Ureter (tissue), 1 donor: ENCODE data around the gene SEPTIN10. TPM values are rescaled to one million over a fixed set of nuclear protein-coding genes. Genes with fewer than 3 reads are reported as not detected.
"Not testable (repeated sequence)": the region's sequence is repeated elsewhere in the genome, so short reads cannot be mapped to it uniquely, and the experiment has no call there.

Source experiments
- DNase-seq: peaks from one replicate; pipeline ENCODE4 v3.0.0-alpha.2; 2020; ENCODE audit warnings: low spot score
- total RNA-seq: library from RNA; stranded (reverse); gene quantifications from one replicate; pipeline ENCODE4 v1.2.4, GENCODE V29; 2023
- donor health status: DM: yes; HTN: yes; CAD: no.

The SEPTIN10 gene
- total RNA-seq, 1 donor from 2014 or later = 91.7 TPM

DNA sequence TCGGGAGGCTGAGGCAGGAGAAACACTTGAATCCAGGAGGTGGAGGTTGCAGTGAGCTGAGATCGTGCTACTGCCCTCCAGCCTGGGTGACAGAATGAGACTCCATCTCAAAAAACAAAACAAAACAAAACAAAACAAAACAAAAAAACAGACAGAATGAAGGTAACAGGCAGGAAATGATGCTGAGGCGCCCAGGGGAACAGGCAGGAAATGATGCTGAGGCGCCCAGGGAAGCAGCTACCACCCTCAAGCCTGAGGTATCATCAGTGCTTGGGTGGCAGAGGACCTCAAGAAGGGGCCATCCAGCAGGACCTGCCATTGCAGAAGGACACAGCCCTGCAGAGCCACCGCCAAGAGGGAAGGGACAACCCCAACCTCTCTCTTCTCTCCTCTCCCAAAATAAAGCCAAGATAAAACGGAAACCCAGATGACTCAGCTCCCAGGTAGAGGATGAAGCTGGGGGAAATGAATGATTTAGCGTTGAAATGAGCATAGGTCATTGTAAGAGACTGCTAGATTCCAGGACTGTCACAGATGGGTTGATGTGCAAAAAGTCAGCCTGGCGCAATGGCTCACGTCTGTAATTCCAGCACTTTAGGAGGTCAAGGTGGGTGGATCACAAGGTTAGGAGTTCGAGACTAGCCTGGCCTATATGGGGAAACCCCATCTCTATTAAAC lies 19.7 kb upstream of the SEPTIN10 start:
- no peak for DNase-seq

DNA sequence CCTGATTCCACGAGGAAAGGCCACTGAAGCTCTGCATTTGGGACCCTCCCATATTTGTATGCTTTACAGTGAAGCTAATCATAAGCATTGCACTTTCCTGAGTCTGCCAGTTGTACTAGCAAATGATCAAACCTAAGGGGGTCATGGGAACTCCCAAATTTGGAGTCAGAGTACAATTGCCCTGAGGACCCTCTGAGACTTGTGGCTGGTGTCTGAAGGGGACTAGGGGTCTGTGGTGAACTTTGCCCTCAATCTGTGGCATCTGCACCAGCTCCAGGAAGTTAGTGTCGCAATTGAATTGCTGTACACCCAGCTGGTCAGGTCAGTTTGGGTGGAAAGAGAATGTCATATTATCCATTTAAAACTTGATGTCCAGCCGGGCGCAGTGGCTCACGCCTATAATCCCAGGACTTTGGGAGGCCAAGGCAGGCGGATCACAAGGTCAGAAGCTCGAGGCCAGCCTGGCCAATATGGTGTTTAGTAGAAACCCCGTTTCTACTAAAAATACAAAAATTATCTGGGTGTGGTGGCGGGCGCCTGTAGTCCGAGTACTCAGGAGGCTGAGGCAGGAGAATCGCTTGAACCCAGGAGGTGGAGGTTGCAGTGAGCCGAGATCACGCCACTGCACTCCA lies 18.5 kb upstream of the SEPTIN10 start:
- no peak for DNase-seq

DNA sequence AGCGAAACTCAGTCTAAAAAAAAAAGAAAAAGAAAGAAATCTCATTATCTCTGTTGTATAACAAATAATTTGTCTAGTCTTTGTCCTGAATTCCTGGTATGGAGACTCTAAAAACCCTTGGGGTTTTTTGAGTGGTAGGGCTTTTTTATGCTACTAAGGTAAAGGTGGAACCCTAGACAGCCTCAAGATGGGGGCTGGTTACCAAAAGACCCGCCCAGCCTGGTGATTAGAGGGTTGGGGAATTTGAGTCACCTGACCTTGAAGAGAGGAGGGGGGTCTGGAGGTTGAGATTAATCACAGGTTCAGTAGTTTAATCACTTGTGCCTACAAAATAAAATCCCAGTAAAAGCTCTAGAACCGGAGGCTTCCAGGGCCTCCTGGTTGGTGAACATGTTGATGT lies 18.0 kb upstream of the SEPTIN10 start:
- no peak for DNase-seq

DNA sequence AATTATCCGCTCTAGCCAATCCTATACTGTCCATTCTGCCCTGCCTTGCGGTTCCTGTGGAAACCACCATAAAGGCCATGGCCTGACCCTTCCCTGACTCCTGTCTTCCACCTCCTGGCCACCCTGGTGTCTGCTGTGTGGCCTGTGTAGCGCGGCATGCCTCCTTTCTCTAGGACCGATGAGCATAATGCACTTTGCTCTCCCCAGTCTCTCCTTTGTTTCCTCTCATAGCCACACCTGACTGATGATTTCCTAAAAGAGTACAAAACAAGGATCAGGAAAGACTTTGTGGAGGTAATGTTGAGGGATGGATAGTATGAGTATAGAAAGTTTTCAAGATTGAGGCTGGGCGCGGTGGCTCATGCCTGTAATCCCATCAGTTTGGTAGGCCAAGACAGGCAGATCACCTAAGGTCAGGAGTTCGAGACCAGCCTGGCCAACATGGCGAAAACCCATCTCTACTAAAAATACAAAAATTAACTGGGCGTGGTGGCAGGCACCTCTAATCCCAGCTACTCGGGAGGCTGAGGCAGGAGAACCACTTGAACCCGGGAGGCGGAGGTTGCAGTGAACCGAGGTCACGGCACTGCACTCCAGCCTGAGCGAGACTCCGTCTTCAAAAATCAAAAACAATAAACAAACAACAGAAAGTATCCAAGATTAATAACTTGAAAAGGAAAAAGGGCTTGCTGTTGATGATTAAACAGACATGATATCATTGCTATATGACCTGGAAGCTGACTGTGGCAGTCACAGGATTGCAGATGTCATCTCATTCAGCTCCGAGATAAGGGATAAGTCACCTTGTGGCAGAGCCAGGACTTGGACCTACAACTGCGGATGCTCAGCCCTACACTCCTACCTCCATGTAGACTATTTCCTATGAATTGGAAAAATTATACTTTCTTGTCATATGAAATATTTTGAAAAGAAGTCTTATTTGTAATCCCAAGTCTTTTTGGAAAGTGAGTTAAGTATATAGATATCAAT lies 17.0 kb upstream of the SEPTIN10 start:
- DNase-seq = no peak

DNA sequence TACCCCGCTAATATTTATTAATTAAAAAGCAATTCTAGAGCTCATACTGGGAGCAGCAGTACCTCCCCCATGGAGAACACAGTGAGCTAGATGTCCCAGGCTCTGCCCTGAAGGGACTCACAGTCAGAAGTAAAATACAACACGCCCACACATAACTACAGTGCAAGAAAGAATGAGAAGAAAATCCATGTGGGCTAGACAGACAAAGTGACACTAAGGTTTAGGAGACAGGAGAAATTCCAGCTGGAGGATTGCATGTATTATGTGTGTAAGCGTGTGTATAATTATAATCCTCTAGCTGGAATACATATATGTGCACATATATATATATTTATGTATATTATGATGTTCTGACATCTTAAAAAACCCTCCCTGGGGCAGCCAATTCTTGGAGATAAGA lies 16.1 kb upstream of the SEPTIN10 start:
- no peak for DNase-seq

DNA sequence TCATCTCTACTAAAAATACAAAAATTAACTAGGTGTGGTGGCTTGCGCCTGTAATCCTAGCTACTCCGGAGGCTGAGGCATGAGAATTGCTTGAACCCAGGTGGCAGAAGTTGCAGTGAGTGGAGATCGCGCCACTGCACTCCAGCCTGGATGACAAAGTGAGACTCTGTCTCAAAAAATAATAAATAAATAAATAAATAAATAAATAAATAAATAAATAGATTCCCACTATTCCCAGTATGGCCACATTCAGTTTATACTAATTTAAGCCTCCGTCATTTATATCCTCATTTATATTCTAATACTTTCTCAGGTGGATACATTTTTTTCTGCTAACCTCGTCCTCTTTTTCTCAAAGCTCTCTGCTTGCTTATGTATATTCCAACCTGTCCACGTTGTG lies 14.6 kb upstream of the SEPTIN10 start:
- not testable (repeated sequence) for DNase-seq

DNA sequence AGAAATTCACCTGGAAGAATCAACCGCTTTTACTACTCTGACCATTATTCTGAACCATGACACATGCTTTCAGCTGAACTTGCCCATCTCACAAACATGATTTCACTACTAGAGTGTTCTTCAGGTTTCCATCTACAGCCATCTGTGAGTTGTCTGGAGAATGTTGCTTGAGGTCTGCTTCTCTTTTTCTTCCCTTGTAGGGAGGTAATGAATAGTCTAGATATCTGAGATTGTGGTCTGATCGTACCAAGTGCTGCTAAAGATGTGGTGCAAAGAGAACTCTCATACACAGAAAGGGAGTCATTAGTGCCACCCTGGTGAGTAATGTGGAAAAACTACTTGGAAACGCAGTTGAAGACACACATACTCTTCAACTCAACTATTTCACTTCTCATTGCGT lies 10.6 kb upstream of the SEPTIN10 start:
- DNase-seq = no peak

DNA sequence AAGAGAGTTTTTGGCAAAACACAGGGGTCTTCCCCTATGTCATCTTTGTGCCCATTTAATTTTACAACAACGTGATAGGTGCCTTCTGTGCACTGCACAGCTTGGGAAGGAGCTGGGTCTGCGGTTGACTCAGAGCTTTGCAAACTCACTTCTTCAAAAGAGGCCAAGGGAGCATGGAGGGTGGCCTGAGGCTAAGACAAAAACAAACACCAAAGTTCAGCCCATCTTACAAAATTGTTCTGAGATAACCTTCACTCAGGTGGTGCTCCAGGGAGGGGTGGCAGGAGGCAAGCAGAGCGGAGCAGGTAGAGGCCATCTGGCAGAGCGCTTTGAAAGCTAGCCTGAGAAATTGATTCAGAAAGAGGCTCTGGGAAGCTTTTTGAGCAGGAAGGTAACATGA lies 10.2 kb upstream of the SEPTIN10 start:
- no peak for DNase-seq

DNA sequence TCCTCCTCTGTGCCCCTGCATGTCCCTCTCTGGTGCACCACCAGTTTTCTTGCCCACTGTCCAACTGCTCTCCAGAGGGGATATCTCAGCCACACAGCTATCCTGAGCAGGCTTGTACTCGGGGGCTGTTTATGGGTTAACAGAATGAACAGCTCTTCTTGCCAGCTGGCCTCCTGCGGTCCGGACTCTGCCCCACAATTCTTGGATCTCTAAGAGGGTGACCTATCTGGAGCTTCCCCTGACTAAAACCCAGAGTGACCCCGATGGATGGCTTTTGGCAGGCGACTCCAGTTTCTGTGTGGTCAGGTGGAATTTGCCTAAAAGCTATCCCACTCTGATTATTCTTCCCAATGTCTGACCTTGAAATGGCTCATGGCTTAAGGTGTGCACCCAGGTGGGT lies 9.5 kb upstream of the SEPTIN10 start:
- no peak for DNase-seq

DNA sequence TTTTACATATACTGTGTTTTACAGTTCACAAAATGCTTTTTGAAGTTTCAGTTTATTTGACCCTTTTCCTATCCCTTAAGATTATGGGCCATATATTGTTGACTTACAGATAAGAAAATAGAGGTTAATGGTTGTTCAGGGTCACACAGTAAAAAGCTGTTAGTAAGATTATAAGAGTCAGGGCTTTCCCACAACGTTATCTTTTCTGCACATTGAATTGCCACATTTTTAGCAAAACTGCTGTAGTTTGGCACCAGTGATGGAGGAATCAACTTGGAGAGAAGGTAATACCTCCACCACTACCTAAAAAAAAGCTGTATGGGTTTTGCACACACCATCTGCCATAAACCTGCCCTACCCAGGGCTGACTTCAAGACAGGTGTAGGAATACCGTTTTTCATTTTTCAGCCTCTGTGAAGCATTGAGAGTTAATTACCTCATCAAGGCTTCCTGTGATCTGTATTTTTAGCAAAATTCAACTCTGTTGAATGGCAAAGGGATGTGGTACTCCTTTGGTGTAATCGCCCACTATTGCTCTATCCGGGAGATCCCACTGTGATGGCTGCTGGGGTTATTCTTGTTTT lies 5.4 kb upstream of the SEPTIN10 start:
- no peak for DNase-seq

DNA sequence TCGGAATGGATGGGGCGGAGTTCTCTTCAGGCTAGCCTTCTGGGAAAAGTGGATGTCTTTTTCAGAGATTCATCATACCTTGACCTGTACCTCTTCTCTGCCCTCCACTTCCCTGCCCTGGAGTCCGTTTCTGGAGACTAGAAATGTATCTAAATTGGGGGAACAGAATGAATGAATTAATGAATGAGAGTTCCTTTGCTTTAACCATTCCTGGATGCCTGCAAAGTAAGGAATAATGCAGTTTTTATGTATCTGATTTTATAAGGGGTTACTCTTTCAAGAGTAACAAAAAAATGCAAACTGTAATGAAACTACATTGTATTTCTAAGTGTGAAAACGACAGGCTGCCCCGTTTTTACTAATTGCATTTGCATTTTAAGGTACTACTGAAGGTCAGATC lies 2.4 kb upstream of the SEPTIN10 start:
- no peak for DNase-seq

DNA sequence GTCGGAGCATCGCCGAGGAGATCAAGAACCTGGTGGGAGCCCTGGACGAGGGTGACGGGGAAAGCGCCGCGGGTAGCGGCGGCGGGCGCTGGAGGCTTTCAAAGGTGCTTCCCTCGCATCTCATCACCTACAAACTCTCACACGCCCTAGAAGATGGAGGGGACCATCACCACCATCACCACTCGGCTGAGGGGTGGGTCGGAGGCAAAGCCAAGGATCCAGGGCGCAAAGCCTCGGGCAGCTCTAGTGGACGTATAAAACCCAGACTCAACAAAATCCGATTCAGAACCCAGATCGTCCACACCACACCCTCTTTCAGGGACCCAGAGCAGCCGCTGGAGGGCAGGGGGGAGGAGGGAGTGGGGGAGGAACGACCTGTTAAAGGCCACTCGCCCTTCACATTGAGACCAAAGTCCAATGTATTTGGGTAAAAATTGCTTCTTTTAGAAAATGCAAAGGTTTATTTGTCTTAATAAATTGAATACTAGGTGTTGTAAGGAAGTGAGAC lies 1.9 kb upstream of the SEPTIN10 start:
- no peak for DNase-seq

DNA sequence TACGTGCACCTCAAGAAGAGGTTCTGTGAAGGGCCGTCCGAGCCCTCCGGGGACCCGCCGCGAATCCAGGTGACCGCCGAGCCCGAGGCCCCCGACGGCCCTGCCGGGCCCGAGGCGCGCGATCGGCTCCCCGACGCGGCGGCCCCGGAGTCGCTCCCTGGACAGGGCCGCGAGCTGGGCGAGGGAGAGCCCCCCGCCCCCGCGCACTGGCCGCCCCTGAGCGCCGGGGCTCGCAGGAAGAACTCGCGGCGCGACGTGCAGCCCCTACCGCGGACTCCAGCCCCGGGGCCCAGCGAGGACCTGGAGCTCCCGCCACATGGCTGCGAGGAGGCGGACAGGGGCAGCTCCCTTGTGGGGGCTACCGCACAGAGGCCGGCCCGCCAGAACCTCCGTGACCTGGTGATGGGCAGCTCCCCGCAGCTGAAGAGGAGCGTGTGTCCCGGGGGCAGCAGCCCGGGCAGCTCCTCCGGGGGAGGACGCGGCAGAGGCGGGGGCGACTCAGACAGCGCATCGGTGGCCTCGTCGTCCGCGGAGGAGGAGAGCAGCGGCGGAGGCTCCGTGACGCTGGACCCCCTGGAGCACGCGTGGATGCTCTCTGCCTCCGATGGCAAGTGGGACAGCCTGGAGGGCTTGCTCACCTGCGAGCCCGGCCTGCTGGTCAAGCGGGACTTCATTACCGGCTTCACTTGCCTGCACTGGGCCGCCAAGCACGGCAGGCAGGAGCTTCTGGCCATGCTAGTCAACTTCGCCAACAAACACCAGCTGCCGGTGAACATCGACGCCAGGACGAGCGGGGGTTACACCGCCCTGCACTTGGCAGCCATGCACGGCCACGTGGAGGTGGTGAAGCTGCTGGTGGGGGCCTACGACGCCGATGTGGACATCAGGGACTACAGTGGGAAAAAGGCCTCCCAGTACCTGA lies 1.2 kb upstream of the SEPTIN10 start:
- DNase-seq = no peak

DNA sequence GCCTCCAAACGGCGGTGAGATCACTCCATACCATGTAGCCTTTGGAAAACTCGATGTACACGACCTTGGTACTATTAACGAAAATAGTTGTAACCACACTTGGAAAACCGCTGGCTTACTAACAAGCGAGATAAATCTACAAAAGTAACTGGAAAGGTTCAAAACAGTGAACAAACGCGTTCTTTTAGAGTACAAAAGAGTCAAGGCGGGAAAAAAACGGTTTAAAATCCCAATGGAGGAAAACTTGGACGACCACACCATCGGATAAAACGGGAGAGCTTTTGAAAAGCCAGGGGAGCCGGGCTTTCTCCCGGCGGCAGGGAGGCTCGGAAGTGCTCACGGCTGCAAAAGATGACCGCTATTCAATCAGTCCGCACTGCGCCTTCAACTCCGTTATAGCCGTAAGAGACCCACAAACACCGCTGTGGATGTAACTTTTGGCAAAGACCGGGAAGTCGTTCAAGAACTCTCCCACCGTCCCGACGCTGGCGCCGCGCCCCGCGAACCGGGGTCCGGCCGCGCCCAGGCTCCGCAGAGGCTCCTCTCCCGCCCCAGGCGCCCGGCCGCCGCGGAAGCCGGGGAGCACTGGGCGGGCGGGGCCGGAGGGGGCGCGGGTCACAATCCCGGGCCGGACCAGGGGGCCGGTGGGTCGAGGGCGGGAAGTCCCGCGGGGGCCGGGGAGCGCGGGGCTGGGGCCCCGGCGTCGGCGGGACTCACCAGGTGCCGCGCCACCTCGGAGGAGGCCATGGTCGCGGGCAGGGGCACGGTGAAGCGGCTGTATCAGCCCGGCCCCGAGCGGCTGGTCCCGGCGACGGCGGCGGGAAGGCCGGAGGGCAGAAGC lies 465 bp downstream of the SEPTIN10 start:
- DNase-seq = no peak

DNA sequence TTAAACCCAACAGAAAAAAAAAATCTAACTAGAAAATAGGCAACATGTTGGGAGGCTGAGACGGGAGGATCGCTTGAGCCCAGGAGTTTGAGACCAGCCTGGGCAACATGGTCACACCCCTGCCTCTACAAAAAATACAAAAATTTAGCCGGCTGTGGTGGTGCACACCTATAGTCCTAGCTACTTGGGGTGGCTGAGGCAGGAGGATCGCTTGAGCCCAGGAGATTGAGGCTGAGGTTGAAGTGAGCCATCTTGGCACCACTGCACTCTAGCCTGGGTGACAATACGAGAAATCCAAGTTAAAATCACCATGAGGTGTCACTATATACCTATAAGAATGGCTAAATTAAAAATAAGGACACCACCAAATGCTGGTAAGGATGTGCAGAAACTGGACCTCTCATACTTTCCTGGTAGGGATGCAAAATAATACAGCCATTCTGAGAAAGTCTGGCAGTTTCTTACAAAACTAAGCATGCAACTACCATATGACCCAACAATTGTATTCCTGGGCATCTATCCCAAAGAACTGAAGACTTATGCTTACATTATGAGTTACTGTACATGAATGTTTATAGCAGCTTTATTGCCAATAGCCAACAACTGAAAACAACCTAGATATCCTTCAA lies 2.2 kb downstream of the SEPTIN10 start:
- DNase-seq = no peak

DNA sequence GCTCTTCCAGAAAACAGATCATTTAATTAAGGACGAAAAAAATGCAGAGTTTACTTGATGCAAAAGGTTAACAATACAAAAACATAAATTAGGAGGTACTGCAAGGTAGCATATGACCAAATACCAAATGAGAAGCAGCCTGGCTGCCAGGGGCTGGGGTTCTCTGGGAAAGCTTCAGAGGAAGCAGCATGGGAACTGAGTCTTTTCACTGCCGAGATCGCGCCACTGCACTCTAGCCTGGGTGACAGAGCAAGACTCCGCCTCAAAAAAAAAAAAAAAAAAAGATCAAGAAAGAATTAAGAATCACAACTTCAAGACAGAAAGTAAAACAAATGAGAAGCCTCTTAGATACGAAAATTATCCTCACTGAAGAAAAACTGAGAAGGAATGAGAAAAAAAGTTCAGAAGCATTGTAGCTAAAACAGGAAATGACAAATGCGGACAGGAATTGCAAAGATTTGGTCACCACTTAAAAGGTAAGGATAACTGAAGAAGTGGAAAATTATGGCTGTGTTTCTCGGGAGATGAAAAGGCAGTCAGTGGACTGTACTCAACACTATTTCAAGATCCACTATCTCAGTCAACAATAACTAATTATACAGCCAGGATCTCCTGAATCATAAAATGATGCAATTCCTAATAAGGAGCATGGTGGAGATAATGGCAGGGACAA lies 4.3 kb downstream of the SEPTIN10 start:
- DNase-seq = no peak

DNA sequence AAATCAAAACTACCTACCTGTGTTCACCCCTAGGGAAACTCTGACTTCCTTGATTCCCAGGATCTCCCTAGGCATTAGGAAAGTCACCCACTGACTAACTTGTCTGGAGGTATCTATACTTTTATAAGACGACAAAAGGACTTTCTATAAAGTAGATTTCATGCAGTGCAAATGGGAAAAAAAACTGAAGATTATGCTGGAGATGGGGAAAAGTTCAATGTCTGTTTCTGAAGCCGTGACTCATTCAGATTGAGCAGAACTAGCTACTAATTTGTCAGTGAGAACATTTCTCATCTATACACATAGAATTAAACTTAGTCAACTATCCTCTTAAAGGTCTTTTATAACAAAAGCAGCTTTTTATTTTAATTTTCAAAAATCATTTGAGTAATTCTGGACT lies 6.0 kb downstream of the SEPTIN10 start:
- no peak for DNase-seq

DNA sequence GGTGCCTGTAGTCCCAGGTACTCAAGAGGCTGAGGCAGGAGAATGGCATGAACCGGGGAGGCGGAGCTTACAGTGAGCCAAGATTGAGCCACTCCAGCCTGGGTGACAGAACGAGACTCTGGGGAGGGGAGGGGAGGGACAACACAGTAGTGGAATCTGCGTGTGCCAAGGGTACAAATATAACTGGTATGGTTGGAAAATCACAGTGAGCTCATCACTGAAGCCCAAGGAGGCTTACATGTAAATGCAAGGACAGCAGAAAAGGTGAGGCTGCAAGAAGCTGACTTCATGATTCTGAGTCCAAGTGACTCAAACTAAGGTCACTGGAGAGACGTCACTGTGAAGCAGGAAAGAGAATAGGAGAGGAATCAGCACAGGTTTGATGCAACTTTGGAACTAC lies 9.2 kb downstream of the SEPTIN10 start:
- DNase-seq = no peak

DNA sequence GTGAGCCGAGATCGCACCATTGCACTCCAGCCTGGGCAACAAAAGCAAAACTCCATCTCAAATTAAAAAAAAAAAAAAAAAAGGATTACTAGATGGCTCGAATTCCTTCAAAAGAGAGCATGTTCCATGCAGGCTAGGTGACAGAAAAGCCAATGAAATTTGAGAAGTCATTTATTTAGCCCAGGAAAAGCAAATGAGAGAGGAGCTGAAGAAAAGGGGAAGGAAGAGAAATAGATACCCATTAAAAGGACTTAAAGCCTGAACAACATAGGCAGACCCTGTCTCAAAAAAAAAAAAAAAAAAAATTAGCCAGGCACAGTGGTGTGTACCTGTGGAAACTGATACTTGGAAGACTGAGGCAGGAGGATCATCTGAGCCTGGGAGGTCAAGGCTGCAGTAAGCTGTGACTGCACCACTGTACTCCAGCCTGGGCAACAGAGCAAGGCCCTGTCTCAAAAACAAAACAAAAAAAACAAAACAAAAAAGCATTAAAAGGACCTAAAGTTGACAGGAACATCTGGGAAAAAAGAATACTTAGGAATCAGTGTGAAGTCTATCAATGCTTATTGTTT lies 11.1 kb downstream of the SEPTIN10 start:
- DNase-seq = no peak
